ENCODE measurements around the gene PAPPA. TPM values are rescaled to one million over a fixed set of nuclear protein-coding genes. Genes with fewer than 3 reads are reported as not detected.
A peak's percentile ranks its signal among the peaks of the same experiment; 100 is the strongest.

PAPPA gene
- total and polyA plus RNA-seq, 9 of the 15 experiments (the other 6 are each of a cell fraction or from before 2014, with no cell fraction given): 0.06 to 0.18 (median 0.11) TPM

GRCh38 chr9:116219686-116220085, 66.1 kb downstream of the PAPPA start (continued):
- TF ChIP-seq ILF3 (IDR thresholded peaks at IDR 0.05; ENCODE audit: borderline replicate concordance): no peak
- TF ChIP-seq CGGBP1 (CRISPR knock-in tag; IDR thresholded peaks at IDR 0.05): no peak
- TF ChIP-seq ZNF398 (CRISPR knock-in tag; IDR thresholded peaks at IDR 0.05): no peak
- TF ChIP-seq POLR2AphosphoS5 (IDR thresholded peaks at IDR 0.05; ENCODE audit: control insufficient read depth, insufficient read depth, low read depth, low read length): no peak
- no peak for TF ChIP-seq TEAD2 (tag; IDR thresholded peaks at IDR 0.05)
- TF ChIP-seq, protein P1, sequence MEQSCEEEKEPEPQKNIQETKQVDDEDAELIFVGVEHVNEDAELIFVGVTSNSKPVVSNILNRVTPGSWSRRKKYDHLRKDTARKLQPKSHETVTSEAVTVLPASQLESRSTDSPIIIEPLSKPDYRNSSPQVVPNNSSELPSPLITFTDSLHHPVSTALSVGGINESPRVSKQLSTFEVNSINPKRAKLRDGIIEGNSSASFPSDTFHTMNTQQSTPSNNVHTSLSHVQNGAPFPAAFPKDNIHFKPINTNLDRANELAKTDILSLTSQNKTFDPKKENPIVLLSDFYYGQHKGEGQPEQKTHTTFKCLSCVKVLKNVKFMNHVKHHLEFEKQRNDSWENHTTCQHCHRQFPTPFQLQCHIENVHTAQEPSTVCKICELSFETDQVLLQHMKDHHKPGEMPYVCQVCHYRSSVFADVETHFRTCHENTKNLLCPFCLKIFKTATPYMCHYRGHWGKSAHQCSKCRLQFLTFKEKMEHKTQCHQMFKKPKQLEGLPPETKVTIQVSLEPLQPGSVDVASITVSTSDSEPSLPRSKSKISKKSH (CRISPR knock-in tag; IDR thresholded peaks at IDR 0.05): no peak
- no peak for TF ChIP-seq ZNF444 (CRISPR knock-in tag; IDR thresholded peaks at IDR 0.05)
- TF ChIP-seq, protein P2, sequence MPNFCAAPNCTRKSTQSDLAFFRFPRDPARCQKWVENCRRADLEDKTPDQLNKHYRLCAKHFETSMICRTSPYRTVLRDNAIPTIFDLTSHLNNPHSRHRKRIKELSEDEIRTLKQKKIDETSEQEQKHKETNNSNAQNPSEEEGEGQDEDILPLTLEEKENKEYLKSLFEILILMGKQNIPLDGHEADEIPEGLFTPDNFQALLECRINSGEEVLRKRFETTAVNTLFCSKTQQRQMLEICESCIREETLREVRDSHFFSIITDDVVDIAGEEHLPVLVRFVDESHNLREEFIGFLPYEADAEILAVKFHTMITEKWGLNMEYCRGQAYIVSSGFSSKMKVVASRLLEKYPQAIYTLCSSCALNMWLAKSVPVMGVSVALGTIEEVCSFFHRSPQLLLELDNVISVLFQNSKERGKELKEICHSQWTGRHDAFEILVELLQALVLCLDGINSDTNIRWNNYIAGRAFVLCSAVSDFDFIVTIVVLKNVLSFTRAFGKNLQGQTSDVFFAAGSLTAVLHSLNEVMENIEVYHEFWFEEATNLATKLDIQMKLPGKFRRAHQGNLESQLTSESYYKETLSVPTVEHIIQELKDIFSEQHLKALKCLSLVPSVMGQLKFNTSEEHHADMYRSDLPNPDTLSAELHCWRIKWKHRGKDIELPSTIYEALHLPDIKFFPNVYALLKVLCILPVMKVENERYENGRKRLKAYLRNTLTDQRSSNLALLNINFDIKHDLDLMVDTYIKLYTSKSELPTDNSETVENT (CRISPR knock-in tag; IDR thresholded peaks at IDR 0.05): no peak
- TF ChIP-seq BRCA1 (IDR thresholded peaks at IDR 0.05): no peak
- TF ChIP-seq BRCA1 (CRISPR knock-in tag; IDR thresholded peaks at IDR 0.05): no peak
- no peak for TF ChIP-seq MTA2 (IDR thresholded peaks at IDR 0.05; ENCODE audit: low read depth)
- peak; percentile 48; the same call in 1 of the 2 replicates for TF ChIP-seq JUND (IDR thresholded peaks at IDR 0.05; ENCODE audit: borderline replicate concordance, low read depth, low read length)
- TF ChIP-seq JUND (tag; IDR thresholded peaks at IDR 0.05; ENCODE audit: borderline replicate concordance, low read depth, low read length): peak; percentile 55; the same call in 1 of the 3 replicates
- TF ChIP-seq NRF1 (conservative IDR thresholded peaks at IDR 0.05 in 1 of 2, IDR thresholded peaks at IDR 0.05 in 1 of 2): no peak
- no peak for TF ChIP-seq ATF3 (IDR thresholded peaks at IDR 0.05)
- TF ChIP-seq ATF3 (CRISPR knock-in tag; conservative IDR thresholded peaks at IDR 0.05): no peak
- TF ChIP-seq ARID1B (IDR thresholded peaks at IDR 0.05): peak; percentile 47; the same call in 1 of the 2 replicates
- no peak for TF ChIP-seq CREB1 (IDR thresholded peaks at IDR 0.05)
- peak; percentile 77 for TF ChIP-seq CREB1 (CRISPR knock-in tag; IDR thresholded peaks at IDR 0.05)
- no peak for TF ChIP-seq TAF7 (tag; IDR thresholded peaks at IDR 0.05)
- no peak for TF ChIP-seq IFI16 (CRISPR knock-in tag; IDR thresholded peaks at IDR 0.05)
- TF ChIP-seq SRSF7 (optimal IDR thresholded peaks at IDR 0.05; ENCODE audit: low read depth, low read length): no peak
- no peak for TF ChIP-seq ID3 (CRISPR knock-in tag; IDR thresholded peaks at IDR 0.05)
- TF ChIP-seq ID3 (tag; IDR thresholded peaks at IDR 0.05): no peak
